CD14-positive monocyte (primary cell): ENCODE results near the gene MED10. TPM values are rescaled to one million over a fixed set of nuclear protein-coding genes. Genes with fewer than 3 reads are reported as not detected.
"Not testable (repeated sequence)": the region's sequence is repeated elsewhere in the genome, so short reads cannot be mapped to it uniquely, and the experiment has no call there.

Experiments used
- DNase-seq, 3 donors: peaks; one replicate each; pipeline ENCODE4 v3.0.0-alpha.2; 2011 to 2022
- H2AFZ ChIP-seq: 2 replicates; pipeline ENCODE4 v1.6.0; 2012; ENCODE audit warnings: mild to moderate bottlenecking, low read depth, low read length, inconsistent platforms; ENCODE audit not compliant: insufficient read depth, poor library complexity, severe bottlenecking
- H3K27ac ChIP-seq, 2 donors: 1 replicate in 1 of 2; 2 replicates in 1 of 2; pipeline ENCODE4 v1.5.1; 2012 to 2013; ENCODE audit warnings: low read length in 2 of 2, control low read depth in 1 of 2, inconsistent platforms in 1 of 2, low read depth in 1 of 2, mild to moderate bottlenecking in 1 of 2
- H3K27me3 ChIP-seq, 2 donors: one replicate each; pipeline versions ENCODE4 v1.6.0 to v1.6.1; 2011 to 2013; ENCODE audit warnings: low read length in 2 of 2; ENCODE audit not compliant: control insufficient read depth in 2 of 2, insufficient read depth in 2 of 2
- H3K36me3 ChIP-seq, 2 donors: replicated peaks in 1 of 2; 1 replicate in 1 of 2; 2 replicates in 1 of 2; pipeline versions ENCODE4 v1.5.1 to v1.6.1; 2012 to 2013; ENCODE audit warnings: low read length in 2 of 2, control low read depth in 1 of 2, inconsistent platforms in 1 of 2, mild to moderate bottlenecking in 1 of 2; ENCODE audit not compliant: insufficient read depth in 2 of 2, control insufficient read depth in 1 of 2
- H3K4me1 ChIP-seq, 2 donors: 1 replicate in 1 of 2; 2 replicates in 1 of 2; pipeline versions ENCODE4 v1.5.1 to v1.6.1; 2012 to 2013; ENCODE audit warnings: low read length in 2 of 2, control low read depth in 1 of 2, inconsistent platforms in 1 of 2, mild to moderate bottlenecking in 1 of 2, moderate library complexity in 1 of 2; ENCODE audit not compliant: insufficient read depth in 2 of 2, control insufficient read depth in 1 of 2
- H3K4me2 ChIP-seq: replicated peaks from 2 replicates; pipeline ENCODE3; 2012; ENCODE audit warnings: low read length, moderate library complexity, mild to moderate bottlenecking; ENCODE audit not compliant: poor library complexity, severe bottlenecking; ENCODE audit errors: extremely low read depth
- H3K4me3 ChIP-seq, 3 experiments: fragments of 200-600 bp in 1 of 3; sonication (generic) in 1 of 3; replicated peaks in 1 of 3; 1 replicate in 2 of 3; 2 replicates in 1 of 3; pipeline ENCODE4 v1.5.1; 2011 to 2013; ENCODE audit warnings: low read length in 3 of 3, mild to moderate bottlenecking in 3 of 3, control low read depth in 2 of 3, low read depth in 2 of 3, inconsistent platforms in 1 of 3, moderate library complexity in 1 of 3
- H3K79me2 ChIP-seq: 2 replicates; pipeline ENCODE4 v1.6.0; 2012; ENCODE audit warnings: mild to moderate bottlenecking, control low read depth, inconsistent platforms, low read length, moderate library complexity; ENCODE audit not compliant: insufficient read depth
- H3K9ac ChIP-seq: 2 replicates; pipeline ENCODE4 v1.6.0; 2017; ENCODE audit warnings: low read length, mild to moderate bottlenecking; ENCODE audit not compliant: insufficient read depth, poor library complexity, severe bottlenecking
- H3K9me3 ChIP-seq, 2 donors: replicated peaks in 1 of 2; 1 replicate in 1 of 2; 2 replicates in 1 of 2; pipeline versions ENCODE4 v1.5.1 to v1.6.1; 2012 to 2013; ENCODE audit warnings: low read length in 2 of 2, control low read depth in 1 of 2; ENCODE audit not compliant: control insufficient read depth in 1 of 2, insufficient read depth in 1 of 2
- H4K20me1 ChIP-seq: 2 replicates; pipeline ENCODE4 v1.6.0; 2012; ENCODE audit warnings: mild to moderate bottlenecking, low read length, control low read depth, moderate library complexity; ENCODE audit not compliant: insufficient read depth
- H3K27ac Mint-ChIP-seq, 7 donors: one replicate each; pipeline ENCODE4 v1.8.0; 2020; ENCODE audit warnings: mild to moderate bottlenecking in 7 of 7, mixed read lengths in 7 of 7, moderate library complexity in 6 of 7, inconsistent platforms in 2 of 7
- H3K27me3 Mint-ChIP-seq, 3 donors: one replicate each; pipeline ENCODE4 v1.8.0; 2021 to 2022; ENCODE audit warnings: low read depth in 3 of 3, mild to moderate bottlenecking in 3 of 3, mixed read lengths in 3 of 3, moderate library complexity in 3 of 3, inconsistent platforms in 1 of 3
- H3K36me3 Mint-ChIP-seq, 2 donors: one replicate each; pipeline ENCODE4 v1.8.0; 2020; ENCODE audit warnings: mixed read lengths in 2 of 2, inconsistent platforms in 1 of 2, mild to moderate bottlenecking in 1 of 2
- H3K4me1 Mint-ChIP-seq: one replicate; pipeline ENCODE4 v1.8.0; 2020; ENCODE audit warnings: mild to moderate bottlenecking, mixed read lengths
- H3K4me3 Mint-ChIP-seq, 2 donors: one replicate each; pipeline ENCODE4 v1.8.0; 2020; ENCODE audit warnings: mild to moderate bottlenecking in 2 of 2, mixed read lengths in 2 of 2, moderate library complexity in 1 of 2
- H3K9me3 Mint-ChIP-seq, 7 donors: one replicate each; pipeline ENCODE4 v1.8.0; 2020 to 2022; ENCODE audit warnings: mixed read lengths in 7 of 7, mild to moderate bottlenecking in 6 of 7, moderate library complexity in 6 of 7, inconsistent platforms in 2 of 7
- CTCF ChIP-seq: fragments of 200-600 bp; IDR thresholded peaks from one replicate; pipeline ENCODE4 v1.8.0; 2022; ENCODE audit warnings: antibody characterized with exemption, mild to moderate bottlenecking
- WGBS: methylation state at CpG from one replicate; pipeline ENCODE4 v1.1.5; 2013; ENCODE audit warnings: missing lambda C conversion rate; ENCODE audit not compliant: insufficient coverage; 5-methylcytosine and 5-hydroxymethylcytosine counted together
- intact Hi-C, 2 donors: fragments of 100-400 bp; cut with micrococcal nuclease; formaldehyde crosslinking; loops; one replicate each; pipeline versions ENCODE4 v1.15.0 to v1.15.1; 2023
- polyA plus RNA-seq, 3 donors: library from polyadenylated mRNA; depleted of rRNA in 1 of 3; unstranded in 2 of 3; stranded (reverse) in 1 of 3; fragments of 300-500 nt in 2 of 3; fragments of >200 nt in 1 of 3; fragmentation: Illumina TruSeq in 2 of 3; gene quantifications; 1 replicate in 2 of 3; 2 replicates in 1 of 3; pipeline ENCODE4 v1.2.3, GENCODE V29; 2012 to 2021

Gene MED10
- polyA plus RNA-seq, 3 donors = 27.6 to 47.8 (median 47.3) TPM

GRCh38 chr5:6358434-6358820 lies 19.9 kb downstream of the MED10 start:
- H3K27ac Mint-ChIP-seq = no peak overlapping the region
- Histone ChIP-seq H3K4me1 (no peaks in the 10 kb centered on the region), H3K36me3 (no peaks in the 10 kb centered on the region), H3K27me3 (no peaks in the 10 kb centered on the region), H3K9me3 (peaks cover 0 to 4% of the 10 kb centered on the region in 2 donors), H3K4me3 (no peak overlapping the region), H3K9ac (no peak overlapping the region), H4K20me1 (no peaks in the 10 kb centered on the region), H3K79me2 (no peaks in the 10 kb centered on the region), H3K27ac (no peak overlapping the region), H2AFZ (no peak overlapping the region), H3K4me2 (no peak overlapping the region)
- DNase-seq = no peak
- no peak overlapping the region for H3K4me3 Mint-ChIP-seq
- WGBS = 100% methylated on average over 3 of the region's 6 CpGs
- H3K9me3 Mint-ChIP-seq = peaks cover 0 to 6% (median 0%) of the 10 kb centered on the region in 7 donors
- peaks cover 2 to 14% of the 10 kb centered on the region in 2 donors for H3K36me3 Mint-ChIP-seq
- intact Hi-C loops = no loop called here
- peaks cover 2 to 3% (median 2%) of the 10 kb centered on the region in 3 donors for H3K27me3 Mint-ChIP-seq
- H3K4me1 Mint-ChIP-seq = peaks cover 7% of the 10 kb centered on the region
- TF ChIP-seq CTCF = no peak

GRCh38 chr5:6357817-6358433 lies 20.4 kb downstream of the MED10 start:
- H4K20me1 ChIP-seq, H3K27me3 Mint-ChIP-seq, H2AFZ ChIP-seq, H3K9me3 ChIP-seq, DNase-seq, intact Hi-C loops, H3K4me3 ChIP-seq, H3K4me2 ChIP-seq, H3K27me3 ChIP-seq, H3K9me3 Mint-ChIP-seq, H3K4me3 Mint-ChIP-seq, H3K27ac ChIP-seq, H3K4me1 ChIP-seq, H3K79me2 ChIP-seq, H3K36me3 ChIP-seq, H3K9ac ChIP-seq, H3K27ac Mint-ChIP-seq, H3K4me1 Mint-ChIP-seq: not testable (repeated sequence)
- WGBS = 86% methylated on average over 6 of the region's 8 CpGs
- H3K36me3 Mint-ChIP-seq = peaks cover 2 to 14% of the 10 kb centered on the region in 2 donors
